Left lobe of liver (tissue), 2 donors: ENCODE measurements around the gene ATP11A. TPM values are rescaled to one million over a fixed set of nuclear protein-coding genes. Genes with fewer than 3 reads are reported as not detected.
A peak's percentile ranks its signal among the peaks of the same experiment; 100 is the strongest.

Source experiments
- ATAC-seq: fragments of 200-7000 bp; cut with Tn5 transposase; one replicate; pipeline ENCODE4 v1.9.1; 2020; ENCODE audit warnings: mild to moderate bottlenecking, moderate library complexity
- DNase-seq: peaks from one replicate; pipeline ENCODE4 v3.0.0-alpha.2; 2020; ENCODE audit warnings: low spot score
- total RNA-seq: library from RNA; stranded (reverse); gene quantifications from one replicate; pipeline ENCODE4 v1.2.1, GENCODE V29; 2021
- donor health status: DM: no; HTN: no; CAD: no; lungs with moderate emphysema.
- donor health status: DM: no; HTN: yes; CAD: no.

Gene ATP11A
- total RNA-seq, 1 donor from 2014 or later, result 36.0 TPM

DNA sequence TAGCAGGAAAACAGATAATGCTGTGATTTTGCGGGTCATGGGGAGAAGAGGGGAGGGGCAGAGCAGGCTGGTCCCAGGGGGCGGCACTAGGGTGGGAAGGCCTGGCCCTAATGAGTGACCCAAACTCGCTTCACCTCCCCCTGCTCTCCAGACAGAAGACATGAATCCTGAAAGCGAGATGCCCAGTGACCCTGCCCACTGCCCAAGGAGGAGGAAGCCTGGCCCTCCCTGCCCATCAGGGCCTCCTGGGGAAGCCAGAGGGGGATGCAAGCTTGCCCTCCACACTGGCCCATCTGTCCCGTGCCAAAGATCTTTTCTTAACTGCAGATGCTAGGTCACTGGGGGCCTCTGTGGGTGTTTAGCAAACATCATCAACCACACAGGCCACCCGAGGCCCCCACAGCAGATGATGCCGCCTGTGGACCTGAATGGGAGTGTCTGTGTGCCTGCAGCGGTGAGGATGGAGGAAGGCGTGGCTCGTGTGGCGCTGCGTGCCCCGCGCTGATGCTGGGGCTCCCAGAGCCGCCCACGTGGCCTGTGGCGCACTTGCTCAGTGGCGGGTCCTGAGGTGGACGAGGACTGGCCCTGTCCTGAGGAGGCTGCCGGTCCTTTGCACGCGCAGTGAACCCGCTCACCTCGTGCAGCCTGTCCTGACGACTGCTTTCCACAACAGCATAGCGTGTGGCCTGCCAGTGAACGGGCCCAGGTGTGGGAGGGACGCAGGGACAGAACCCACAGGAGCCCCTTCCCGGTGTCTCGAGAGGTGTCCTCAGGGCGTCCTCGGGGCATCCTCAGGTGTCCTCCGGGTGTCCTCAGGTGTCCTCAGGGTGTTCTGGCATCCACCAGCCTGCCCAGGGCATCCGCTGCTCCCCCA is 198.6 kb downstream of the ATP11A start:
- DNase-seq (no peak), ATAC-seq (no peak)

DNA sequence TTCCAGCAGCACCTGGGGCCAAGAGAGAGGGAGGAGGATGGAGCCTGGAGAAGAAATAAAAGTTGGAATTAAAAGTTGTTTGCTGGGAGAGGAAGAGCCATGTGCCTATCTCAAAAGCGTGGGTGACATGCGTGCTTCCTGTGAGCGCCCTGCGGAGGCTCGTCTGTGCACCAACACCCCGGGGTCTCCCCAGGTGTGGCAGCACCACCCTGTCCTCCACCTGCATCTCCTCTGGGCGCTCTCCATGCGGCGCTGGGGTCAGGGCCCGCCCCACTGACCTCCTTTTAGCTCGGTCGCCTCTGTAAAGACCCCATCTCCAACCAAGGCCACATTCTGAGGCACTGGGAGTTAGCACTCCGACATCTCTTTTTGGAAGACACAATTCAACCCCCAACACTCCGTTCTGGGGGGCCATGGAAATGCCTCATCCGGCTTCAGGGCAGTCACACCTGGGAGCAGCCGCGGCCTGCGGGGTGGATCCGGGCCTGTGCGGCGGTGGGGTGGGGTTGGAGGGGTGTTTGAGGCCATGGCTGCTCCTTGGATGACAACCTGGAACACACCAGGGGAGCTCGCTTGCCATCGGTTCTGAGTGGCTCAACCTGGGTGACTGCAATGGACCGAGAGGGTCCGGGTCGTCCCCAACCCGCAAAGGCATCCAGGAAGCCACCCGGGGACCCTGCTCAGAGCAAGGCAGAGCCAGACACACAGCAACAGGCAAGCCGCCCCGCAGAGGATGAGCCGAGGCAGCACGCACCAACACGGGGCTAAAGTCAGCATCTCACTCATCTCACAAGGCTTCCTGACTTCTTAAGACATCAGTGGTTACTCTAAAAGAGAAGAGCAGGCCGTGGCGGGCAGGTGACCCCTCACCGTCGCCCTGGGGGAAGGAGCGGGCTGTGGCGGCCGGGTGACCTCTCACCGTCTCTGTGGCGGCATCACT is 199.8 kb downstream of the ATP11A start:
- no peak for ATAC-seq
- no peak for DNase-seq

DNA sequence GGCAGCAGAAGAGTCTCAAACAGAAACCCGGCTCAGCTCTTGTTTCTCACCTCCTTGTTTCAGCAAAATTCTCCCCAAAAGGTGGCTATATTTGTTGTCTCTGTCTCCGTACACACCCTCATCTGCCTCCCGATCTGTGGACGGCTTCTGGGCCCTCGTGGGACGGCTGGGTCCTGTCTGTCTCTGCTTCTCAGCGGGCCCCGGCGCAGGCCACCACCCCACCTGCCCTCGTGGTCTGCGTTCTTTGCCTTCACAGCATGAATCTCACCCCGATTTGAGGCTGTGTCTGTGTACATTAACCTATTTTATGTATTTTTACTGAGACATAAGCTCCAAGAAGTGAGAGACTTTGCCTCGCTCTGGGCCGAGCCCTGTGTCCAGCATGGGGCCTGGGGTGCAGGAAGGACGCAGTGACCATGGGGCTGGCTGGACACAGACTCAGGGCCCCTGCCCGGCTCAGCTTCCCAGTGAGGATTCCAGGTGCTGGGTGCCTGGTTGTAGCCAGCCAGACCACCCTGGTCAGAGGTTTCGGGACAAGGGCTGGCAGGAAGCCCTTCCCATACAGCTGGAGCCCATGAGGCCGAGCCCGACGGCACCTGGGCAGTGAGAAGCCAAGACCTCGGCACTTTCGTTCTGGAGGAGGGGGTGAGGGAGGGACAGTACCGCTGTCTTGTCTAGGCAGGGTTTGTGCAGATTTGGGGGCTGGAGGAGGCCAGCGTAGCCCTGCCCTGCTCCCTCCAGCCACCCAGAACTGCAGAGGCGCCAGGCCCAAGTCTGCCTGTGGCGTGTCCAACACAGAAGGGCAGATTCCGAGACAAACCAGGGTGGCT is 200.7 kb downstream of the ATP11A start:
- no peak for ATAC-seq
- DNase-seq, result no peak

GRCh38 chr13:112891477-112892401 is 201.9 kb downstream of the ATP11A start:
- DNase-seq (no peak), ATAC-seq (no peak)

DNA sequence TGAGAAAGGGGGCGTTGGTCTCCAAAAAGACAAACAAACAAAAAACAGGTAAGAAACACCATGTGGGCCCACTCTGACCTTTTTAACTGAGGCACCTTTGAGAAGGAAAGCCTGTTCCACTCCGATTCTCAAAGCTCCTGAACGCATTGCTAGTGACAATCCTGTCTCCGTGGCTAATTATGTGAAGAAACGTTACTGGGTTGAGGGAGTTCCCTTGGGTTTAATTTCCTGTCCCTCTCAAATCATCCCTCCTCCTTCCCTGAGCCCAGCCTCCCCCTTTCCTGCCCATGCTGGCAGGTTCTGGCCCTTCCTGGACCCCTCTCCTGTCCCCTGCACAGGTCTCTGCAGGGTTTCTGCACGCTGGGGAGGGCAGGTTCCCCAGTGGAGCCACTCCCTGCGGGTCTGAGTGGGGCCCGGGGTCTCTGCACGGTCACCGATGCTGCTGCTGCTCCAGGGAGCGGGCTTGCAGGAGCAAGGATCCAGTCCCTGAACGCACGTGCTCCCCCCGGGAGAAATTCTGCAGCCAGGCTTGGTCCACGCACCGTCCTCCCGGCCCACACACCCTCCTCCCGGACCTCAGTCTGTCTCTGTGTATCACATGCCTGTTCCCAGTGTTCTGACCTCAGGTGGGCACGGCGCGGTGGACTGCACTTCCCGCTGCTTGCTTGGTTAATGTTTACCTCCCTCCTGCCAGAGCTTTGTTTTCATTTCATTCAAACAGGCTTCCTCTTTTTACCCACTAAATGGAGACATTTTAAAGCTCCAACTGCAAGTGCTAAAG is 202.8 kb downstream of the ATP11A start:
- peak; percentile 49 for ATAC-seq
- DNase-seq, result peak; percentile 71

GRCh38 chr13:112893207-112893569 is 203.3 kb downstream of the ATP11A start:
- DNase-seq (no peak), ATAC-seq (peak; percentile 2)

DNA sequence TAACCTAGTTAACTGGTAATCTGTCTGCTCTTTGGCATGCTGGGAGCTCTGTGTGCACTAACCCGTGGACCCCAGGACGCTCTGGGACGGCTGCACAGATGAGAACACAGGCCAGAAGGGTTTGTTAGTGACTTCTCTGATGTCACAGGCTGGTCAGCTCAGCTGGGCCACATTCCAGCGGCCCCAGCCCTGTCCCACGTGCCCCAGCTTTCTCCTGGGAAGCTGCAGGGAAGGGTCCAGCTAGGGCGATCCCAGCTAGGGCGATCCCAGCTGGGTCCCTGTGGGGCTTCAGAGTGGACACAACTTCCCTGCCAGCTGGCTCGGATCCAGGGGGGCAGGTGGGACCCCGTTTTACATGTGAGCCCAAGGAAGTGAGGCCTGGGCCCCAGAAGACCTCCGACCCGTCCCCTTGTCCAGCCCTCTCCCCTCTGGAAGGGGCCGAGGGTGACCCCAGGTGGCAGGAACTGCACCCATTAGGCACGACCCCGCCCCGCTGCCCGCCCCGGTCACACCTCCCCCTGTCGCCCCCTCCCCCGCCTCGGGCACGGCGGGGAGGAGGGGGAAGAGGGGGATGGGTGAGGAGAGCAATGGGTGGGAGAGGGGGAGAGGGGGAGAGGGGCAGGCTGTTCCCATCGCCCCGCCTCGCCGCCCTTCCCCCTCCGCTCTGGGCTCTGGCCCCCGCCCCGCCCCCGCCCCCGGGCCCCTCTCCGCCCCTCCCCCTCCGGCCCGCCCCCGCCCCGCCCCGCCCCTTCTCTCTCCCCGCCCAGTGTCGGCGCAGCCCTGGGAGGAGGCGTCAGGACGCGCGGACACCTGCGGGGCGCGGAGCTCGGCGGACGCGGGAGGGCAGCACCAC is 204.0 kb downstream of the ATP11A start:
- DNase-seq (peak; percentile 84), ATAC-seq (peak; percentile 69)

GRCh38 chr13:112894423-112894672 is 204.5 kb downstream of the ATP11A start:
- ATAC-seq (no peak), DNase-seq (no peak)

GRCh38 chr13:112894673-112895481 is 205.0 kb downstream of the ATP11A start:
- ATAC-seq (no peak), DNase-seq (no peak)

DNA sequence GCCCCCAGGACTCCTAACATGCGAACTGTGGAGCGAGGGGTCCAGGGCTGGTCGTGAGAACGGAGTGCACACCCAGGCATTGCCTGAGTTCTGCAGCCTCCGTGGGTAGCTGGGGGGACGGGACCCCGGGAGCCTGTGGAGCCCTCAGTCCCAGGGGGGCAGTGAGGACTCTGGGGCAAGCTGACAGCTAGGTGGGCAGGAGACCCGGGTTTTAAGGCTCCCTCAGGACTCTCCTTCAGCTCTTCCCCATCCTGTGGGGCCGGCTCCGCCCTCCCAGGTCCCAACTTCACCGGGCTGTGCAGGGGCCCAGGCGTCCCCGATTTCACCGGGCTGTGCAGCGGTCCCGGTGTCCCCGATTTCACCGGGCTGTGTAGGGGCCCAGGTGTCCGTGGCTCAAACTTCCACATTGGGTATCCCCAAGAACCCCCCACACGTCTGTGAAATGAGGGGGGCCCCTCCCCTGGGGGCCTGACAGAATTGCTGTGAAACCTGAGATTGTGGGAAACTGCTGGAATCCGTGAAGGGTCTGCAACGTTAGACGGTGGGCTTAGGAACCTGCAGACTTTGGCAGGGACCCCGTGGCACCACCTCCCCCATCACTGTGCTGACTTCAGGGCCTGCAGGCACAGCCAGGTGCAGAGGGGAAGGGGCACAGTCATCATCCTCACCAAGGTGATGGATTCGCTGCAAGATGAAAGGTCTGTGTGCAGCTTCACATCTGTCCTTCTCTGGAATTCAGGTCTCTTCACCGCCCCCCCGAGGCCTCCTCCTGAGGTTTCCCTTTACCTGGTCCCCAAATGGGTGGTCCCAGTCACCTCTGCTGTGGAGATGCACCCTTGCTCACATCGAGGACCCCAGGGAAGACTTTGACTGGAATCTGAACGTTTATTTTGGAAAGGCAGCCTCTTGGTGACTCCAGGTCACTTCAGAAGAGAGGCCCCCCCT is 206.0 kb downstream of the ATP11A start:
- no peak for ATAC-seq
- DNase-seq, result no peak

- DNase-seq (no peak), ATAC-seq (no peak)
Measured at GRCh38 chr13:112896736-112897602, 207.1 kb downstream of the ATP11A start.

GRCh38 chr13:112897603-112897955 is 207.7 kb downstream of the ATP11A start:
- ATAC-seq, result no peak
- no peak for DNase-seq

DNA sequence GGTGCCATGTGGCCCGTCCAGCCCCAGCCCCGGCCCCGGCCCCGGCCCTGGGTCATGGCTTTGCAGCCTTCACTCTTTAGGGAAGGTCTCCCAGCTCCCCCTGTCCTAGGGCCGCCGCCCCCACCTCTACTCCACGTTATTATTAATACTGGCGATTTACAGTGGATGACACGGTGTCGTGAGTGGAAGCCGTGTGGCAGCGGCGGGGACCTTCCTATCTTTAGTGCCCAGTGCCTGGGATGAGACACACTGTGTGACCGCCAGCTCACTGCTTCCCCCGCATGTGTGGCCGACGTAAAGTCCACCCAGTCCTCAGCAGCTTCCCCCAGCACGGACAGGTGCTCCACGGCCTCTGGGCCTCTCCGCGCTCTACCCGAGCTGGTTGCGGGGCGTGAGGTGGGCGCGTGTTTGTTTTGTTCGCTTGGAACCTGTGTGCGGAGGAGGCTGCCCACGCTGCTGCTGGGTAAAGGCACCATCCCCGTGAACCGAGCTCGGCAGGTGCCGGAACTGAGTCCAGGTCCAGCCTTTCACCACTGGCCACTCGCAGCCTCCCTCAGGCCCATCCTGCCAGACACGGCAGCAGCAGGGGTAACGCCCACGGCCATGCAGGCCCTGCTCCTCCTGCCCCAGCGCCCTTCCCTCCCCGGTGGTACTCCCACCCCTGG is 208.2 kb downstream of the ATP11A start:
- ATAC-seq (no peak), DNase-seq (no peak)

DNA sequence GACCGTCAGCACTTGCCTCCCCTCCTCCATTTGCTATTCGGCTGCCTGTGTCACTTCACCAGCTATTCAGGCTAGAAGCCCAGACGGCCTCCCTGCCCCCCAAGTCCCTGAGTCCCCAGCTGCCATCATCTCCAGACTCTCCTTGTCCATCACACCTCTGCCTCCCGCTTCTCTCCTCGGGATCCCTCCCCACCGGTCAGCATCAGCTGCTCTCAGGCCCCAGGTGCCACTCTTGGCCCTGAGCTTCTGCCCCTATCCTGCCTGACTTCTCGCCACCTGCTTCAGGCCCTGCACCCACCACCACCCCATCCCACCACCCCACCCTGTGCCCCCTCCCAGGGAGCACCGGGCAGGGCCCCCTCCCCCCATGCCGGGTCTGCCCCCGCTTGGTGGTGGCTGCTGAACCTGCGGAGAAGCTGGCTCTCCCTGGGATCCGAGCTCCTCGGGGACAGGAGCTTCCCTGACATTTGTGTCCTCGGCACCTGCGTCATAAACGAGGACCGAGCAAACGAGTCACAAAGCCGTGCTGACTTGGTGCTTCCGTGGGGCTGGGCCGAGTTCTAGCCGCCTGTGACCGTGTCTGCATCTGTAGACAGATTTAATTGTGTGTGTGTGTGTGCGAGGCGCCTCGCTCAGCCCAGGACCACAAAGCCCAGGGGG is 208.9 kb downstream of the ATP11A start:
- DNase-seq, result no peak
- ATAC-seq, result no peak
